Measurements from ENCODE around the gene CHD2.

- TF ChIP-seq ARNTL (CRISPR knock-in tag; IDR thresholded peaks at IDR 0.05; ENCODE audit: borderline replicate concordance, low read depth) (no peak), ZFP3 (CRISPR knock-in tag; IDR thresholded peaks at IDR 0.05) (no peak), ZFP30 (CRISPR knock-in tag; IDR thresholded peaks at IDR 0.05) (no peak), RARB (CRISPR knock-in tag; IDR thresholded peaks at IDR 0.05) (no peak), ZNF8 (CRISPR knock-in tag; IDR thresholded peaks at IDR 0.05) (no peak), TCF4 (CRISPR knock-in tag; IDR thresholded peaks at IDR 0.05; ENCODE audit: borderline replicate concordance) (no peak), ZNF70 (CRISPR knock-in tag; IDR thresholded peaks at IDR 0.05) (no peak), ESRRG (CRISPR knock-in tag; IDR thresholded peaks at IDR 0.05) (no peak), OSR1 (CRISPR knock-in tag; IDR thresholded peaks at IDR 0.05) (no peak), SNAI2 (CRISPR knock-in tag; IDR thresholded peaks at IDR 0.05) (no peak), GLIS3 (CRISPR knock-in tag; IDR thresholded peaks at IDR 0.05) (no peak), ZC3H10 (CRISPR knock-in tag; IDR thresholded peaks at IDR 0.05) (no peak)
- TF ChIP-seq, protein P1, sequence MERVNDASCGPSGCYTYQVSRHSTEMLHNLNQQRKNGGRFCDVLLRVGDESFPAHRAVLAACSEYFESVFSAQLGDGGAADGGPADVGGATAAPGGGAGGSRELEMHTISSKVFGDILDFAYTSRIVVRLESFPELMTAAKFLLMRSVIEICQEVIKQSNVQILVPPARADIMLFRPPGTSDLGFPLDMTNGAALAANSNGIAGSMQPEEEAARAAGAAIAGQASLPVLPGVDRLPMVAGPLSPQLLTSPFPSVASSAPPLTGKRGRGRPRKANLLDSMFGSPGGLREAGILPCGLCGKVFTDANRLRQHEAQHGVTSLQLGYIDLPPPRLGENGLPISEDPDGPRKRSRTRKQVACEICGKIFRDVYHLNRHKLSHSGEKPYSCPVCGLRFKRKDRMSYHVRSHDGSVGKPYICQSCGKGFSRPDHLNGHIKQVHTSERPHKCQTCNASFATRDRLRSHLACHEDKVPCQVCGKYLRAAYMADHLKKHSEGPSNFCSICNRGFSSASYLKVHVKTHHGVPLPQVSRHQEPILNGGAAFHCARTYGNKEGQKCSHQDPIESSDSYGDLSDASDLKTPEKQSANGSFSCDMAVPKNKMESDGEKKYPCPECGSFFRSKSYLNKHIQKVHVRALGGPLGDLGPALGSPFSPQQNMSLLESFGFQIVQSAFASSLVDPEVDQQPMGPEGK (CRISPR knock-in tag; IDR thresholded peaks at IDR 0.05; ENCODE audit: borderline replicate concordance): no peak
- TF ChIP-seq, protein P2, sequence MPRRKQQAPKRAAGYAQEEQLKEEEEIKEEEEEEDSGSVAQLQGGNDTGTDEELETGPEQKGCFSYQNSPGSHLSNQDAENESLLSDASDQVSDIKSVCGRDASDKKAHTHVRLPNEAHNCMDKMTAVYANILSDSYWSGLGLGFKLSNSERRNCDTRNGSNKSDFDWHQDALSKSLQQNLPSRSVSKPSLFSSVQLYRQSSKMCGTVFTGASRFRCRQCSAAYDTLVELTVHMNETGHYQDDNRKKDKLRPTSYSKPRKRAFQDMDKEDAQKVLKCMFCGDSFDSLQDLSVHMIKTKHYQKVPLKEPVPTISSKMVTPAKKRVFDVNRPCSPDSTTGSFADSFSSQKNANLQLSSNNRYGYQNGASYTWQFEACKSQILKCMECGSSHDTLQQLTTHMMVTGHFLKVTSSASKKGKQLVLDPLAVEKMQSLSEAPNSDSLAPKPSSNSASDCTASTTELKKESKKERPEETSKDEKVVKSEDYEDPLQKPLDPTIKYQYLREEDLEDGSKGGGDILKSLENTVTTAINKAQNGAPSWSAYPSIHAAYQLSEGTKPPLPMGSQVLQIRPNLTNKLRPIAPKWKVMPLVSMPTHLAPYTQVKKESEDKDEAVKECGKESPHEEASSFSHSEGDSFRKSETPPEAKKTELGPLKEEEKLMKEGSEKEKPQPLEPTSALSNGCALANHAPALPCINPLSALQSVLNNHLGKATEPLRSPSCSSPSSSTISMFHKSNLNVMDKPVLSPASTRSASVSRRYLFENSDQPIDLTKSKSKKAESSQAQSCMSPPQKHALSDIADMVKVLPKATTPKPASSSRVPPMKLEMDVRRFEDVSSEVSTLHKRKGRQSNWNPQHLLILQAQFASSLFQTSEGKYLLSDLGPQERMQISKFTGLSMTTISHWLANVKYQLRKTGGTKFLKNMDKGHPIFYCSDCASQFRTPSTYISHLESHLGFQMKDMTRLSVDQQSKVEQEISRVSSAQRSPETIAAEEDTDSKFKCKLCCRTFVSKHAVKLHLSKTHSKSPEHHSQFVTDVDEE (CRISPR knock-in tag; IDR thresholded peaks at IDR 0.05): no peak
Measured at GRCh38 chr15:93007994-93008393, 107.9 kb downstream of the CHD2 start.
